ENCODE measurements around the gene YEATS4.
A peak's percentile ranks its signal among the peaks of the same experiment; 100 is the strongest.

YEATS4 gene

DNA sequence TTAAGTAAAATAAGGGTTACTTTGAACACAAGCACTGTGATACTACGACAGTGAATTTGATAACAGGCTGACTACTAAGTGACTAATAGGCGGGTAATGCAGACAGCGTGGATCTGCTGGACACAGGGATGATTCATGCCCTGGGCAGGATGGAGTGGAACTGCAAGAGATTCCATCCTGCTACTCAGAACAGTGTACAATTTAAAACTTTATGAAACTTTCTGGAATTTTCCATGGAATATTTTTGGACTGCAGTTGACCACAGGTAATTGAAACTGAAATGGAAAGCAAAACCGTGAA, 46.0 kb downstream of the YEATS4 start:
- H3K27ac ChIP-seq (ENCODE audit: low read depth, low read length), result no peak overlapping the region
- H3K4me3 ChIP-seq (ENCODE audit: low read depth in 1 of 5, low read length in 5 of 5), result no peak overlapping the region

DNA sequence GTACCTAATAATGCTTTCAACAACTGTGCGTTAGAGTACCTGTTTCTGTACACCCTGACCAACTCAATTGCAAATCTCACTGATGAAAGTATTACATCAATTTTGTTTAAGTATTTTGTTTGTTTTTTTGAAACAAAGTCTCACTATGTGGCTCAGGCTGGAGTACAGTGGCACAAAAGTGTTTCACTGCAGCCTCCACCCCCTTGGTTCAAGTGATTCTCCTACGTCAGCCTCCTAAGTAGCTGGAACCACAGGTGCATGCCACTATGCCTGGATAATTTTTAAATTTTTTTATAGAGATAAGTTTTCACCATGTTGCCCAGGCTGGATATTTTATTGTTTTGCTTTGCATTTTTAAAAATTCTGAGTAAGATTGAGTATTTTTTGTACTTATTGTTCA, 46.7 kb downstream of the YEATS4 start:
- no peaks in the 10 kb centered on the region for H3K9me3 ChIP-seq (ENCODE audit: control insufficient read depth in 5 of 5, low read length in 5 of 5)
- H3K4me1 ChIP-seq (ENCODE audit: control insufficient read depth in 5 of 5, insufficient read depth in 5 of 5, low read length in 5 of 5), result peaks cover 0 to 8% (median 0%) of the 10 kb centered on the region in 5 donors
- H3K9ac ChIP-seq (ENCODE audit: low read length in 5 of 5), result no peak overlapping the region
- peaks cover 0 to 2% (median 0%) of the 10 kb centered on the region in 5 donors for H3K36me3 ChIP-seq (ENCODE audit: control insufficient read depth in 5 of 5, insufficient read depth in 5 of 5, low read length in 5 of 5)
- no peak overlapping the region for H3K27ac ChIP-seq (ENCODE audit: low read depth, low read length)
- H3K4me3 ChIP-seq (ENCODE audit: low read depth in 1 of 5, low read length in 5 of 5), result no peak overlapping the region
- no peaks in the 10 kb centered on the region for H3K27me3 ChIP-seq (ENCODE audit: control insufficient read depth in 5 of 5, insufficient read depth in 4 of 5, low read length in 5 of 5)

More for the DNA sequence above, 46.0 kb downstream of the YEATS4 start:
- no peaks in the 10 kb centered on the region for H3K9me3 ChIP-seq (ENCODE audit: control insufficient read depth in 5 of 5, low read length in 5 of 5)
- H3K36me3 ChIP-seq (ENCODE audit: control insufficient read depth in 5 of 5, insufficient read depth in 5 of 5, low read length in 5 of 5), result peaks cover 0 to under 1% (median 0%) of the 10 kb centered on the region in 5 donors
- no peaks in the 10 kb centered on the region for H3K27me3 ChIP-seq (ENCODE audit: control insufficient read depth in 5 of 5, insufficient read depth in 4 of 5, low read length in 5 of 5)
- no peak overlapping the region for H3K9ac ChIP-seq (ENCODE audit: low read length in 5 of 5)
- H3K4me1 ChIP-seq (ENCODE audit: control insufficient read depth in 5 of 5, insufficient read depth in 5 of 5, low read length in 5 of 5), result peaks cover 0 to 8% (median 0%) of the 10 kb centered on the region in 5 donors

DNA sequence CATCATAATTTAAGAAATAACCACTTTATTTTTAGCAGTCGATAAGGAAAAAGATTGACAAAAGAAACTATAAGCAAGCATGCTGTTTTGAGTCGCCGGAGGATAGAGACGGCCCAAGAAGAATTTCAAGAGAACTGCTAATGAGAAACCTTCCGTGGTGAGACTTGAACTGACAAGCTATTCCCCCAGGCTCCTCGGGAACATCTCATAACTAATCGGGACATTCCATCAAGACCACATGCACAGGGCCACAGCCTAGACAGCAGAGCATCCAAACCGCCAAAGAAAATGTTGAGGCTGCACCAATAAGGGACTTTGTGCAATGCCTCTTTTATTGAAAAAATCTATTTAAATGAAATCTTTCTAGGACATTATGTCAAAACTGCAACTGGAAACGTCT, 51.0 kb downstream of the YEATS4 start:
- Histone ChIP-seq H3K27me3 (ENCODE audit: control insufficient read depth in 5 of 5, insufficient read depth in 4 of 5, low read length in 5 of 5) (no peaks in the 10 kb centered on the region), H3K4me1 (ENCODE audit: control insufficient read depth in 5 of 5, insufficient read depth in 5 of 5, low read length in 5 of 5) (peaks cover 0 to 10% (median 8%) of the 10 kb centered on the region in 5 donors)

DNA sequence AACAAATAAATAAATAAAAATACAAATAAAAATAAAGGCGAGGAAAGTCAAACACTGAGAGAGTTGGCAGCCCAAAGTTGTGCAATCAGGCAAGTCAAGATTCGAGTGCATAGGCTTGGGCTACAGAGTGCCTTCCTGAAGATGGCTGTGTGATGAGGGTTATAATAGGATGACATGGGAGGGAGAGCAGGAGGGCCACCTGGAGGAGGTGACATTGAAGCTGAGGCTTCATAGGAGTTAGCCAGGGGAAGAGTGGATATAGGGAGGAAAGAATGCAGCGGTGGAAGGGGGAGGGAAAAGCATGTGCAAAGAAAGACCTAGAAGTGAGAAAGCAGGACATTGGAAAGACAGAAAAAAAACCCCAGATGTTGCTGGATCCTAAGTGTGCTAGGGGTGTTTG, 53.1 kb downstream of the YEATS4 start:
- no peaks in the 10 kb centered on the region for H3K27me3 ChIP-seq (ENCODE audit: control insufficient read depth in 5 of 5, insufficient read depth in 4 of 5, low read length in 5 of 5)
- H3K27ac ChIP-seq (ENCODE audit: low read depth, low read length), result no peak overlapping the region

More for the DNA sequence above, 51.0 kb downstream of the YEATS4 start:
- H3K4me3 ChIP-seq (ENCODE audit: low read depth in 1 of 5, low read length in 5 of 5), result no peak overlapping the region
- no peak overlapping the region for H3K9ac ChIP-seq (ENCODE audit: low read length in 5 of 5)
- peaks cover 0 to 2% (median 0%) of the 10 kb centered on the region in 5 donors for H3K36me3 ChIP-seq (ENCODE audit: control insufficient read depth in 5 of 5, insufficient read depth in 5 of 5, low read length in 5 of 5)
- H3K27ac ChIP-seq (ENCODE audit: low read depth, low read length), result no peak overlapping the region
- H3K9me3 ChIP-seq (ENCODE audit: control insufficient read depth in 5 of 5, low read length in 5 of 5), result no peaks in the 10 kb centered on the region

DNA sequence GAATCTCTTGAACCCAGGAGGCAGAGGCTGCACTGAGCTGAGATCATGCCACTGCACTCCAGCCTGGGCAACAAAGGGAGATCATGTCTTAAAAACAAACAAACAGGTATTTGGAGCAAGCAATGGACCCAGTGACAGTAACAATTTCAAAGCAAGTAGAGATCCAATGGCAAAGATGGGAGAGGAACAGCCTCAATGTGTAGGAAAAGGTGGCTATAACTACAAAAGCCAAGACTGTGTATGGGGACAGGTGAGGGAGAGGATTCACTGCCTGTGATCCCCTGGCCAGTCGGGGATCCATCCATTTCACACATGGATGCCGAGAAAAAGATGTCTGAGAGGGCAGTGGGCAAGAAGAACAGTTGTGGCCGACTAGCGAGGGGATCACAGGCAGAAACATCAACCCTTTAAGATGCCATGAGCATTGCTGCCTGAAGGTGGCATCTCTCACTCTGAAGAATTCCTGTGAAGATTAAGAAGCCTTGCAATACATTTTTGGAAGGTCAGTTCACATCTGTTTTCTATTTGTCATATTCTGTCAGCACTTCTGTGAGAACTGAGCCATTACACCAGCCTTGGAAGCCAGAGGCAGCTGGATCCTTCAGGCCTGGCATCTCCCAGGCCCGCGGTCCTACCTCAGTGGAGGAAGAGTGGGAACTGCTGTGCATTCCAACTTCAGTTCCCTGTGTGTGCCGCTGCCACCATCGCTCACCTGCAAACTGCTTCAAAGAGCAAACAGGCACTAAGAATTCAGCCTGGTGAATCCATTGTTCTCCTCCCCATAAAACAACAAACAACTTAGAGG, 56.1 kb downstream of the YEATS4 start:
- H3K27ac ChIP-seq (ENCODE audit: low read depth, low read length), result no peak overlapping the region
- H3K4me3 ChIP-seq (ENCODE audit: low read depth in 1 of 5, low read length in 5 of 5), result no peak overlapping the region
- no peaks in the 10 kb centered on the region for H3K27me3 ChIP-seq (ENCODE audit: control insufficient read depth in 5 of 5, insufficient read depth in 4 of 5, low read length in 5 of 5)
- H3K9ac ChIP-seq (ENCODE audit: low read length in 5 of 5), result peak overlapping the region in 1 of 5 donors; percentile 13
- peaks cover 4 to 17% (median 15%) of the 10 kb centered on the region in 5 donors for H3K4me1 ChIP-seq (ENCODE audit: control insufficient read depth in 5 of 5, insufficient read depth in 5 of 5, low read length in 5 of 5)
- peaks cover 0 to under 1% (median 0%) of the 10 kb centered on the region in 5 donors for H3K36me3 ChIP-seq (ENCODE audit: control insufficient read depth in 5 of 5, insufficient read depth in 5 of 5, low read length in 5 of 5)
- no peaks in the 10 kb centered on the region for H3K9me3 ChIP-seq (ENCODE audit: control insufficient read depth in 5 of 5, low read length in 5 of 5)

More for the DNA sequence above, 53.1 kb downstream of the YEATS4 start:
- H3K9me3 ChIP-seq (ENCODE audit: control insufficient read depth in 5 of 5, low read length in 5 of 5), result no peaks in the 10 kb centered on the region
- H3K4me1 ChIP-seq (ENCODE audit: control insufficient read depth in 5 of 5, insufficient read depth in 5 of 5, low read length in 5 of 5), result peaks cover 4 to 17% (median 15%) of the 10 kb centered on the region in 5 donors
- H3K36me3 ChIP-seq (ENCODE audit: control insufficient read depth in 5 of 5, insufficient read depth in 5 of 5, low read length in 5 of 5), result peaks cover 0 to 2% (median 0%) of the 10 kb centered on the region in 5 donors
- no peak overlapping the region for H3K4me3 ChIP-seq (ENCODE audit: low read depth in 1 of 5, low read length in 5 of 5)
- H3K9ac ChIP-seq (ENCODE audit: low read length in 5 of 5), result no peak overlapping the region

DNA sequence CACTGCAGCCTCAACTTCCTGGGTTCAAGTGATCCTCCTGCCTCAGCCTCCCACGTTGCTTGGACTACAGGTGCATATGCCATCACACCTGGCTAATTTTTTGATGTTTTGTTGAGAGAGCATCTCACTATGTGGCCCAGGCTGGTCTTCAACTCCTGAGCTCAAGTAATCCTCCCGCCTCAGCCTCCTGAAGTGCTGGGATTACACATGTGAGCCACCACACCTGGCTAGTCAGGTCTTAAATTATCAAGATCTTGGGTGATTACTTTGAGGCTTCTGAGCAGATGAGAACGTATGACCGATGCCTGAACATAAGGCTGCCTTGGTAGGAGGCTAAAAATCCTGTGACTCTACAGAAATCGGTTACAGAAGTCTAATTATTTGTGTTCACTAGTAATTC, 57.7 kb downstream of the YEATS4 start:
- Histone ChIP-seq H3K9ac (ENCODE audit: low read length in 5 of 5) (no peak overlapping the region), H3K27me3 (ENCODE audit: control insufficient read depth in 5 of 5, insufficient read depth in 4 of 5, low read length in 5 of 5) (no peaks in the 10 kb centered on the region), H3K4me1 (ENCODE audit: control insufficient read depth in 5 of 5, insufficient read depth in 5 of 5, low read length in 5 of 5) (peaks cover 4 to 10% (median 5%) of the 10 kb centered on the region in 5 donors), H3K4me3 (ENCODE audit: low read depth in 1 of 5, low read length in 5 of 5) (no peak overlapping the region), H3K9me3 (ENCODE audit: control insufficient read depth in 5 of 5, low read length in 5 of 5) (no peaks in the 10 kb centered on the region), H3K27ac (ENCODE audit: low read depth, low read length) (no peak overlapping the region), H3K36me3 (ENCODE audit: control insufficient read depth in 5 of 5, insufficient read depth in 5 of 5, low read length in 5 of 5) (no peaks in the 10 kb centered on the region)

DNA sequence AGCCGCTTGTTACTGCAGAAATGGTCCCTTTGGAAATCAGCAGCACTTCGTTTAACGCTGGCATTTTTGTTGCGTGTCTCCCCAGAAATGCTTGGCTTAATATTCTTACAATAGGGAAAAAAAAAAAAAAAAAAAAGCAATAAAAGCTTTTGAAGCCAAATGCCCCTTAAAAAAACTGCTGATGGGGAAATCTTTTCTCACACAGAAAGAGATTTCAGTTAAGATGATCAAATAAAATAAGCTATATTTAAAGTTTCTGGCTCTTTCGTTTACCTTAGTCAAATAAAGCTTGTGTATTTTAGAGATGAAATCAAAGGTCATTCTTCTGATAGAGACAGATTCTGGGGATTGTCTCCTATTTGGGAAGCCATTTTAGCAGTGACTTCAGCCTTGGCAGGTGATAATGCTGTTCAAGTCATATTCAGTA, 58.2 kb downstream of the YEATS4 start:
- Histone ChIP-seq H3K4me3 (ENCODE audit: low read depth in 1 of 5, low read length in 5 of 5) (no peak overlapping the region), H3K36me3 (ENCODE audit: control insufficient read depth in 5 of 5, insufficient read depth in 5 of 5, low read length in 5 of 5) (no peaks in the 10 kb centered on the region), H3K27ac (ENCODE audit: low read depth, low read length) (no peak overlapping the region), H3K27me3 (ENCODE audit: control insufficient read depth in 5 of 5, insufficient read depth in 4 of 5, low read length in 5 of 5) (no peaks in the 10 kb centered on the region), H3K9me3 (ENCODE audit: control insufficient read depth in 5 of 5, low read length in 5 of 5) (no peaks in the 10 kb centered on the region), H3K9ac (ENCODE audit: low read length in 5 of 5) (no peak overlapping the region), H3K4me1 (ENCODE audit: control insufficient read depth in 5 of 5, insufficient read depth in 5 of 5, low read length in 5 of 5) (peaks cover 4 to 10% (median 5%) of the 10 kb centered on the region in 5 donors)

DNA sequence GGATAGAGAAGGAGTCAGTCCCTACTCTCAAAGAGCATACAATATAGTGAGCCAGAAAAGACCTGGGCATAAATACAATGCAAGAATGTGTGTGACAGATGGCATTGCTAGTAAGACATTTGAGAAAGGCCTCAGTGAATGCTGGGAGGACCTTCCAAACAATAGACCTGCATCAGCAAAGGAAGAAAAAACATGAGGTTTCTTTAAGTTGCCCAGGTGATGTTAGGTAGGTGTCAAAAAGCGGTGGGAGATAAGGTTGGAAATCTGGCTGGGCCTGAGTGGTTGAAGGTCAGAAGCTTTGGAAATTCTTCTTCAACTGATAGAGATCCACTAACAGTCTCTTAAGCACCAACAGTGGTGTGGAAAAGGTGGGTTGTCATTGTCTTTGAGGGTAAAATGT, 60.2 kb downstream of the YEATS4 start:
- Histone ChIP-seq H3K9ac (ENCODE audit: low read length in 5 of 5) (no peak overlapping the region), H3K4me1 (ENCODE audit: control insufficient read depth in 5 of 5, insufficient read depth in 5 of 5, low read length in 5 of 5) (peaks cover 4 to 10% (median 5%) of the 10 kb centered on the region in 5 donors), H3K27me3 (ENCODE audit: control insufficient read depth in 5 of 5, insufficient read depth in 4 of 5, low read length in 5 of 5) (no peaks in the 10 kb centered on the region), H3K27ac (ENCODE audit: low read depth, low read length) (no peak overlapping the region), H3K36me3 (ENCODE audit: control insufficient read depth in 5 of 5, insufficient read depth in 5 of 5, low read length in 5 of 5) (peaks cover 0 to 2% (median 0%) of the 10 kb centered on the region in 5 donors), H3K9me3 (ENCODE audit: control insufficient read depth in 5 of 5, low read length in 5 of 5) (peaks cover 0 to 3% (median 0%) of the 10 kb centered on the region in 5 donors), H3K4me3 (ENCODE audit: low read depth in 1 of 5, low read length in 5 of 5) (no peak overlapping the region)

DNA sequence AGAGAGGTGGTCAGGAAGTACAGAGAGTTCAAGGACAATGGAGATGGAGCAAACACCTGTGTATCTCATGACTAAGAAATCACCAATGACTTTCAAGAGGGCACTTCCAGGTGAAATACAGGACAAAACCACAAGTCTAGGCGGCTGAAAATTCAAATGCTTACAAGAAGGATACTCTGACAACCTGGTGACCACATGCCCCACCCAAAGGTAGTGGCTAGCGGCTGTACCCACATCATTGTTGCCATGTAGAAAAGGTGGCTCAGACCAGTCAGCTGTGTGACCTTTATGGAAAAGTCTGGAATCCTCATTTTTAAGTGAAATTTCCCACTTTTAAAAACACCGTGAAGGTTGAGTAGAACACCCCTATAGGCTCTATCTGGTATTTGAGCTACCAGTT, 62.0 kb downstream of the YEATS4 start:
- H3K36me3 ChIP-seq (ENCODE audit: control insufficient read depth in 5 of 5, insufficient read depth in 5 of 5, low read length in 5 of 5), result peaks cover 0 to 2% (median 0%) of the 10 kb centered on the region in 5 donors
- no peak overlapping the region for H3K4me3 ChIP-seq (ENCODE audit: low read depth in 1 of 5, low read length in 5 of 5)
- no peak overlapping the region for H3K9ac ChIP-seq (ENCODE audit: low read length in 5 of 5)
- no peaks in the 10 kb centered on the region for H3K27me3 ChIP-seq (ENCODE audit: control insufficient read depth in 5 of 5, insufficient read depth in 4 of 5, low read length in 5 of 5)
- no peaks in the 10 kb centered on the region for H3K4me1 ChIP-seq (ENCODE audit: control insufficient read depth in 5 of 5, insufficient read depth in 5 of 5, low read length in 5 of 5)
- H3K27ac ChIP-seq (ENCODE audit: low read depth, low read length), result no peak overlapping the region
- H3K9me3 ChIP-seq (ENCODE audit: control insufficient read depth in 5 of 5, low read length in 5 of 5), result peaks cover 0 to 3% (median 0%) of the 10 kb centered on the region in 5 donors

DNA sequence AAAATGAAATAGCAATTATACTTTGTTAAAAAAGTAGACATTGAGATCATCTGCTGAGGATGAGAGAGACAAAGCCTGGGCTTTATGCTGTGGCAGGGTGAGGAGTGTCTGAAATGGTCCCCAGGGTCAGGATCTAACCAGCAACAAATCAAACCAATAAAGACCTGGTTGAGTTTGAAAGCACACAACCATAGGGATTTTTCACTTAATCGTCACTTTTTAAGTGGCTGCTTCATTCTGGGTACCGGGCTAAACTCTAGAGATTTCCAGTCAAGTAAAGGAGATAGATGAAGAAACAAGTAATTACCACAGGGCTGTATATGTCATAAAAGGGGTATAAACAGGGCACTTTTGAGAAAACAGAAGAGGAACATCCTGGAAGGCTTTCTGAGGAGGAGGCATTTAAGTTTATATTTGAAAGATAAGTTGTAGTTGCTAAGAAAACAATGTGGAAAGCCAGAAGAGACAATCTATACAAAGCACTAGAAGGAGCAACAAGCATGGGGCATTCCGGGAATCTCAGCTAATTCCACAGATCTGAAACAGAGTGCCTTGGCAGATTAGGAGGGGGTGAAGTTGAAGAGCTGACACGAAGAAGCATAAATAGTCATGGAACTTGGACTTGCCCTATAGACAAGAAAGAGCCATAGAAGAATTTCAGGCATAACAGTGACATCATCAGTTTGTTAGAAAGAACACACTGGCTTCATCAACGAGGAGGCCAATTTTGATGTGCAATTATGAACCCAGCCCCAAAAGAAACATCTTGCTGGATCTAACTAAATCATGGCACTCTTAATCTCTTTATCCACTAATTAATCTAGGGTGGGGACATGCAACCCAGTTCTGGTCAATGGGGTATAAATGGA, 63.7 kb downstream of the YEATS4 start:
- Histone ChIP-seq H3K4me1 (ENCODE audit: control insufficient read depth in 5 of 5, insufficient read depth in 5 of 5, low read length in 5 of 5) (peaks cover 0 to under 1% (median 0%) of the 10 kb centered on the region in 5 donors), H3K27me3 (ENCODE audit: control insufficient read depth in 5 of 5, insufficient read depth in 4 of 5, low read length in 5 of 5) (no peaks in the 10 kb centered on the region), H3K9me3 (ENCODE audit: control insufficient read depth in 5 of 5, low read length in 5 of 5) (peaks cover 0 to 3% (median 0%) of the 10 kb centered on the region in 5 donors), H3K4me3 (ENCODE audit: low read depth in 1 of 5, low read length in 5 of 5) (no peak overlapping the region), H3K36me3 (ENCODE audit: control insufficient read depth in 5 of 5, insufficient read depth in 5 of 5, low read length in 5 of 5) (peaks cover 0 to 2% (median 0%) of the 10 kb centered on the region in 5 donors), H3K27ac (ENCODE audit: low read depth, low read length) (no peak overlapping the region), H3K9ac (ENCODE audit: low read length in 5 of 5) (no peak overlapping the region)

All from subcutaneous abdominal adipose tissue (tissue), 5 donors.